HEK293 (cell line): ENCODE results near the gene ZNF668.

ENCODE experiments used
- CTCF ChIA-PET: fragments of 350-600 bp; formaldehyde crosslinking; extraction: SDS; loops from one replicate; lab custom pipeline; 2021; ENCODE audit warnings: antibody characterized with exemption; lab: Yijun Ruan, JAX
- POLR2A ChIA-PET: fragments of 300-600 bp; formaldehyde crosslinking; extraction: SDS; loops from one replicate; lab custom pipeline; 2020; ENCODE audit warnings: antibody characterized with exemption, inconsistent platforms; lab: Yijun Ruan, JAX
- H3K27ac ChIP-seq: fragments of 200-500 bp; sonication (Bioruptor generic); 2 replicates; pipeline ENCODE4 v1.5.1; 2014; ENCODE audit warnings: low read depth, low read length, control low read depth, inconsistent platforms; ENCODE audit errors: extremely low read depth
- H3K36me3 ChIP-seq, 2 experiments: fragments of 200-500 bp in 1 of 2; sonication (Bioruptor generic) in 1 of 2; 1 replicate in 1 of 2; 2 replicates in 1 of 2; pipeline ENCODE4 v1.5.1; 2014 to 2017; ENCODE audit warnings: inconsistent platforms in 2 of 2, low read length in 2 of 2; ENCODE audit not compliant: control insufficient read depth in 2 of 2, insufficient read depth in 1 of 2
- H3K4me1 ChIP-seq: fragments of 200-500 bp; sonication (Bioruptor generic); 2 replicates; pipeline ENCODE4 v1.5.1; 2014; ENCODE audit warnings: mild to moderate bottlenecking, low read length, inconsistent platforms; ENCODE audit not compliant: control insufficient read depth, insufficient read depth
- H3K4me3 ChIP-seq: 2 replicates; pipeline ENCODE4 v1.5.1; 2011; ENCODE audit warnings: low read depth, mild to moderate bottlenecking, control low read depth, low read length, moderate library complexity
- H3K9me3 ChIP-seq: fragments of 200-500 bp; sonication (Bioruptor generic); 2 replicates; pipeline ENCODE4 v1.5.1; 2014; ENCODE audit warnings: low read depth, low read length, inconsistent platforms; ENCODE audit not compliant: control insufficient read depth, insufficient read depth
- ATF2 ChIP-seq: fragments of 450-650 bp; formaldehyde crosslinking; IDR thresholded peaks from 2 replicates; pipeline ENCODE4 v1.5.1; 2016; ENCODE audit warnings: missing biosample characterization, missing genetic modification characterization, low read depth
- BCL11B ChIP-seq: fragments of 450-650 bp; formaldehyde crosslinking; IDR thresholded peaks from 2 replicates; pipeline ENCODE4 v1.5.1; 2016; ENCODE audit warnings: low read depth, missing biosample characterization, missing genetic modification characterization
- GLIS2 ChIP-seq: fragments of 450-650 bp; formaldehyde crosslinking; IDR thresholded peaks from 2 replicates; pipeline ENCODE4 v1.5.1; 2016; ENCODE audit warnings: missing biosample characterization, missing genetic modification characterization
- INSM2 ChIP-seq: fragments of 450-650 bp; formaldehyde crosslinking; IDR thresholded peaks from 2 replicates; pipeline ENCODE4 v1.5.1; 2016; ENCODE audit warnings: missing biosample characterization, missing genetic modification characterization
- KLF17 ChIP-seq: fragments of 450-650 bp; formaldehyde crosslinking; IDR thresholded peaks from 2 replicates; pipeline ENCODE4 v1.5.1; 2016; ENCODE audit warnings: missing biosample characterization, missing genetic modification characterization
- OVOL3 ChIP-seq: fragments of 450-650 bp; formaldehyde crosslinking; IDR thresholded peaks from 2 replicates; pipeline ENCODE4 v1.5.1; 2016; ENCODE audit warnings: missing biosample characterization, missing genetic modification characterization
- SETDB1 ChIP-seq: IDR thresholded peaks from one replicate; pipeline ENCODE4 v1.6.1; 2017; ENCODE audit warnings: mild to moderate bottlenecking, low read length, moderate library complexity, mixed read lengths; ENCODE audit not compliant: insufficient read length
- ZNF114 ChIP-seq: fragments of 450-650 bp; formaldehyde crosslinking; IDR thresholded peaks from 2 replicates; pipeline ENCODE4 v1.5.0; 2017; ENCODE audit warnings: missing biosample characterization, missing genetic modification characterization
- ZNF148 ChIP-seq: fragments of 450-650 bp; formaldehyde crosslinking; IDR thresholded peaks from 2 replicates; pipeline ENCODE4 v1.5.0; 2017; ENCODE audit warnings: missing biosample characterization, missing genetic modification characterization, borderline replicate concordance
- ZNF19 ChIP-seq: fragments of 450-650 bp; formaldehyde crosslinking; IDR thresholded peaks from 2 replicates; pipeline ENCODE4; 2016; ENCODE audit warnings: missing biosample characterization, missing genetic modification characterization, low read depth
- ZNF2 ChIP-seq: fragments of 450-650 bp; formaldehyde crosslinking; IDR thresholded peaks from 2 replicates; pipeline ENCODE4 v1.5.1; 2016; ENCODE audit warnings: missing biosample characterization, missing genetic modification characterization
- ZNF354C ChIP-seq: fragments of 450-650 bp; formaldehyde crosslinking; IDR thresholded peaks from 2 replicates; pipeline ENCODE4 v1.5.1; 2016; ENCODE audit warnings: missing biosample characterization, missing genetic modification characterization, low read depth, borderline replicate concordance
- ZNF37A ChIP-seq: fragments of 450-650 bp; IDR thresholded peaks from 2 replicates; pipeline ENCODE4 v1.5.1; 2018; ENCODE audit warnings: missing biosample characterization, missing genetic modification characterization
- ZNF433 ChIP-seq: fragments of 450-650 bp; formaldehyde crosslinking; IDR thresholded peaks from 2 replicates; pipeline ENCODE4 v1.5.1; 2016; ENCODE audit warnings: missing biosample characterization, missing genetic modification characterization, low read depth
- ZNF629 ChIP-seq: fragments of 450-650 bp; formaldehyde crosslinking; IDR thresholded peaks from 2 replicates; pipeline ENCODE4 v1.5.1; 2017; ENCODE audit warnings: missing biosample characterization, missing genetic modification characterization
- ZNF704 ChIP-seq: fragments of 450-650 bp; formaldehyde crosslinking; IDR thresholded peaks from 2 replicates; pipeline ENCODE4 v1.5.1; 2016; ENCODE audit warnings: missing biosample characterization, missing genetic modification characterization
- ZNF707 ChIP-seq: fragments of 450-650 bp; formaldehyde crosslinking; IDR thresholded peaks from 2 replicates; pipeline ENCODE4 v1.5.1; 2016; ENCODE audit warnings: missing biosample characterization, missing genetic modification characterization
- ZNF747 ChIP-seq: fragments of 450-650 bp; formaldehyde crosslinking; IDR thresholded peaks from 2 replicates; pipeline ENCODE4 v1.5.1; 2016; ENCODE audit warnings: missing biosample characterization, missing genetic modification characterization
- ZNF830 ChIP-seq: fragments of 450-650 bp; IDR thresholded peaks from 2 replicates; pipeline ENCODE4 v1.5.0; 2018; ENCODE audit warnings: missing biosample characterization, missing genetic modification characterization, low read depth, mild to moderate bottlenecking, moderate library complexity
- TF ChIP-seq, protein P1 (sequence below): fragments of 450-650 bp; IDR thresholded peaks from 2 replicates; pipeline ENCODE4 v1.5.1; 2018; ENCODE audit warnings: missing biosample characterization, missing genetic modification characterization
- TF ChIP-seq, protein P2 (sequence below): fragments of 450-650 bp; formaldehyde crosslinking; IDR thresholded peaks from 2 replicates; pipeline ENCODE4 v1.5.1; 2017; ENCODE audit warnings: missing biosample characterization, missing genetic modification characterization
- TF ChIP-seq, protein P3 (sequence below): fragments of 450-650 bp; formaldehyde crosslinking; IDR thresholded peaks from 2 replicates; pipeline ENCODE4 v1.5.1; 2016; ENCODE audit warnings: missing biosample characterization, missing genetic modification characterization

The ZNF668 gene

GRCh38 chr16:31073970-31074813 lies at the start of gene ZNF668, which contains the start of gene ZNF646 (continued):
- TF ChIP-seq ATF2 (tag by site-specific recombination) (no peak), ZNF433 (tag by site-specific recombination) (no peak), ZNF707 (tag by site-specific recombination) (no peak)
- TF ChIP-seq, protein P1, sequence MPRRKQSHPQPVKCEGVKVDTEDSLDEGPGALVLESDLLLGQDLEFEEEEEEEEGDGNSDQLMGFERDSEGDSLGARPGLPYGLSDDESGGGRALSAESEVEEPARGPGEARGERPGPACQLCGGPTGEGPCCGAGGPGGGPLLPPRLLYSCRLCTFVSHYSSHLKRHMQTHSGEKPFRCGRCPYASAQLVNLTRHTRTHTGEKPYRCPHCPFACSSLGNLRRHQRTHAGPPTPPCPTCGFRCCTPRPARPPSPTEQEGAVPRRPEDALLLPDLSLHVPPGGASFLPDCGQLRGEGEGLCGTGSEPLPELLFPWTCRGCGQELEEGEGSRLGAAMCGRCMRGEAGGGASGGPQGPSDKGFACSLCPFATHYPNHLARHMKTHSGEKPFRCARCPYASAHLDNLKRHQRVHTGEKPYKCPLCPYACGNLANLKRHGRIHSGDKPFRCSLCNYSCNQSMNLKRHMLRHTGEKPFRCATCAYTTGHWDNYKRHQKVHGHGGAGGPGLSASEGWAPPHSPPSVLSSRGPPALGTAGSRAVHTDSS (tag by site-specific recombination): no peak

DNA sequence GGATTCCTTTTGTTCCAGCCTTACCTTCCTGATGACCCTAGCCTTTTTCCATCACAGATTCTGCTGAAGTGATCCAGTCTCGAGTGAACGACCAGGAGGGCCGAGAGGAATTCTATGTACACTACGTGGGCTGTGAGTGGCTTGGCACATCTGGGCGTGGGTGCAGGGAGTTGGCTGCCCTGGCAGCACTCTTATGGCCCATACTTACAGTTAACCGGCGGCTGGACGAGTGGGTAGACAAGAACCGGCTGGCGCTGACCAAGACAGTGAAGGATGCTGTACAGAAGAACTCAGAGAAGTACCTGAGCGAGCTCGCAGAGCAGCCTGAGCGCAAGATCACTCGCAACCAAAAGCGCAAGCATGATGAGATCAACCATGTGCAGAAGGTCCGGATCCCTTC lies 46.1 kb upstream of the ZNF668 start:
- Histone ChIP-seq H3K27ac (no peak overlapping the region), H3K9me3 (no peaks in the 10 kb centered on the region), H3K36me3 (peaks cover 31 to 48% of the 10 kb centered on the region in 2 experiments), H3K4me1 (peaks cover 4% of the 10 kb centered on the region; the same call in 1 of the 2 replicates), H3K4me3 (no peak overlapping the region)
- CTCF ChIA-PET: interaction anchor here (0.6 to 1.4 kb wide), 2 partner anchors 22 to 27 kb away, joined by 3 to 5 read pairs; no protein-coding TSS in a partner anchor
- POLR2A ChIA-PET: interaction anchor here (0.7 kb wide), 1 partner anchor 61 kb away, joined by 4 read pairs; no protein-coding TSS in a partner anchor
- TF ChIP-seq INSM2 (no peak), ZNF37A (tag by site-specific recombination) (no peak), ZNF629 (no peak), OVOL3 (tag by site-specific recombination) (no peak), ZNF354C (tag by site-specific recombination) (no peak), BCL11B (tag by site-specific recombination) (no peak), ZNF114 (tag by site-specific recombination) (no peak), ZNF148 (no peak), ZNF830 (tag by site-specific recombination) (no peak), ZNF2 (no peak), KLF17 (tag by site-specific recombination) (no peak), ZNF19 (tag by site-specific recombination) (no peak), ZNF704 (tag by site-specific recombination) (no peak), ZNF747 (tag by site-specific recombination) (no peak), GLIS2 (tag by site-specific recombination) (no peak), SETDB1 (no peak)
- TF ChIP-seq, protein P2, sequence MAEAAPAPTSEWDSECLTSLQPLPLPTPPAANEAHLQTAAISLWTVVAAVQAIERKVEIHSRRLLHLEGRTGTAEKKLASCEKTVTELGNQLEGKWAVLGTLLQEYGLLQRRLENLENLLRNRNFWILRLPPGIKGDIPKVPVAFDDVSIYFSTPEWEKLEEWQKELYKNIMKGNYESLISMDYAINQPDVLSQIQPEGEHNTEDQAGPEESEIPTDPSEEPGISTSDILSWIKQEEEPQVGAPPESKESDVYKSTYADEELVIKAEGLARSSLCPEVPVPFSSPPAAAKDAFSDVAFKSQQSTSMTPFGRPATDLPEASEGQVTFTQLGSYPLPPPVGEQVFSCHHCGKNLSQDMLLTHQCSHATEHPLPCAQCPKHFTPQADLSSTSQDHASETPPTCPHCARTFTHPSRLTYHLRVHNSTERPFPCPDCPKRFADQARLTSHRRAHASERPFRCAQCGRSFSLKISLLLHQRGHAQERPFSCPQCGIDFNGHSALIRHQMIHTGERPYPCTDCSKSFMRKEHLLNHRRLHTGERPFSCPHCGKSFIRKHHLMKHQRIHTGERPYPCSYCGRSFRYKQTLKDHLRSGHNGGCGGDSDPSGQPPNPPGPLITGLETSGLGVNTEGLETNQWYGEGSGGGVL: no peak
- TF ChIP-seq, protein P3, sequence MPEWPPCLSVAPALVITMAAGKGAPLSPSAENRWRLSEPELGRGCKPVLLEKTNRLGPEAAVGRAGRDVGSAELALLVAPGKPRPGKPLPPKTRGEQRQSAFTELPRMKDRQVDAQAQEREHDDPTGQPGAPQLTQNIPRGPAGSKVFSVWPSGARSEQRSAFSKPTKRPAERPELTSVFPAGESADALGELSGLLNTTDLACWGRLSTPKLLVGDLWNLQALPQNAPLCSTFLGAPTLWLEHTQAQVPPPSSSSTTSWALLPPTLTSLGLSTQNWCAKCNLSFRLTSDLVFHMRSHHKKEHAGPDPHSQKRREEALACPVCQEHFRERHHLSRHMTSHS (tag by site-specific recombination): no peak
